Gastroesophageal sphincter (tissue), 3 donors: Measurements from ENCODE around the gene TTLL7.

Experiments
- EP300 ChIP-seq: sonication (generic); formaldehyde crosslinking; IDR thresholded peaks from one replicate; pipeline ENCODE4 v1.6.1; 2017; ENCODE audit warnings: antibody characterized with exemption, mild to moderate bottlenecking
- POLR2A ChIP-seq, 2 donors: fragments of 450-650 bp; IDR thresholded peaks; one replicate each; pipeline ENCODE4 v1.6.1; 2017; ENCODE audit warnings: antibody characterized with exemption in 2 of 2, mild to moderate bottlenecking in 2 of 2, moderate library complexity in 1 of 2
- POLR2AphosphoS5 ChIP-seq: sonication (generic); formaldehyde crosslinking; IDR thresholded peaks from one replicate; pipeline ENCODE4 v1.6.1; 2017; ENCODE audit warnings: antibody characterized with exemption
- TF ChIP-seq, protein P1 (sequence below), 4 experiments: fragments of 200-600 bp in 2 of 4; fragments of 450-650 bp in 2 of 4; sonication (generic) in 1 of 4; IDR thresholded peaks; one replicate each; pipeline ENCODE4 v1.5.1; 2017 to 2019; ENCODE audit warnings: antibody characterized with exemption in 4 of 4, mild to moderate bottlenecking in 2 of 4, moderate library complexity in 2 of 4

DNA sequence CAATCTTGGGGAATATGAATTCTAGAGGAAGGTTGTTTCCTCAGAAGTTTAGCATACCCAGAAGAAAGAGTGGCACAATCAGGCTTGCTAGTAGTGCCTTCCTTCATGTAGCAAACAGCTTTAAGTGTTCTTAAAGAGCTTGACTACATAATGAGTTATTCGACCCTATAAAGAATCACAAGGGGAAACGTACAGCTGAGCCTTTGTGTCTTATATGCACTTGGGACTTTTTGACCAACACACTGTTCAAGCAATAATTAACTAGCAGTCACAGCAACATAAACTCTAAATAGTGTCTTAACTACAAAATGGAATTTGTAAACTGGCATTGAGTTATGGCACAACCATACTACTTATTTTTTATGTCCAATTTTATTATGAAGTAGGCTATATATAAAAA lies 86.1 kb downstream of the TTLL7 start:
- TF ChIP-seq, protein P1, sequence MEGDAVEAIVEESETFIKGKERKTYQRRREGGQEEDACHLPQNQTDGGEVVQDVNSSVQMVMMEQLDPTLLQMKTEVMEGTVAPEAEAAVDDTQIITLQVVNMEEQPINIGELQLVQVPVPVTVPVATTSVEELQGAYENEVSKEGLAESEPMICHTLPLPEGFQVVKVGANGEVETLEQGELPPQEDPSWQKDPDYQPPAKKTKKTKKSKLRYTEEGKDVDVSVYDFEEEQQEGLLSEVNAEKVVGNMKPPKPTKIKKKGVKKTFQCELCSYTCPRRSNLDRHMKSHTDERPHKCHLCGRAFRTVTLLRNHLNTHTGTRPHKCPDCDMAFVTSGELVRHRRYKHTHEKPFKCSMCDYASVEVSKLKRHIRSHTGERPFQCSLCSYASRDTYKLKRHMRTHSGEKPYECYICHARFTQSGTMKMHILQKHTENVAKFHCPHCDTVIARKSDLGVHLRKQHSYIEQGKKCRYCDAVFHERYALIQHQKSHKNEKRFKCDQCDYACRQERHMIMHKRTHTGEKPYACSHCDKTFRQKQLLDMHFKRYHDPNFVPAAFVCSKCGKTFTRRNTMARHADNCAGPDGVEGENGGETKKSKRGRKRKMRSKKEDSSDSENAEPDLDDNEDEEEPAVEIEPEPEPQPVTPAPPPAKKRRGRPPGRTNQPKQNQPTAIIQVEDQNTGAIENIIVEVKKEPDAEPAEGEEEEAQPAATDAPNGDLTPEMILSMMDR (IDR thresholded peaks at IDR 0.05): no peak
- TF ChIP-seq EP300: no peak
- TF ChIP-seq POLR2AphosphoS5: no peak
- TF ChIP-seq POLR2A (IDR thresholded peaks at IDR 0.05): no peak
